SK-N-SH treated with all-trans-retinoic acid at 6 μM for 48 hours (cell line): ENCODE data around the gene KRTAP4-8.
"Not testable (repeated sequence)": the region's sequence is repeated elsewhere in the genome, so short reads cannot be mapped to it uniquely, and the experiment has no call there.

Experiments
- ATAC-seq: fragments of 200-7000 bp; cut with Tn5 transposase; 3 replicates; pipeline ENCODE4 v1.9.1; 2020; ENCODE audit warnings: mild to moderate bottlenecking, moderate library complexity
- ARNTL ChIP-seq: fragments of 450-650 bp; formaldehyde crosslinking; IDR thresholded peaks from 2 replicates; pipeline ENCODE4 v1.5.0; 2020; ENCODE audit warnings: low read depth, mild to moderate bottlenecking, moderate library complexity, borderline replicate concordance
- BACH2 ChIP-seq: fragments of 250-450 bp; sonication (Bioruptor Pico); IDR thresholded peaks from 2 replicates; pipeline ENCODE4 v1.9.0; 2021; ENCODE audit warnings: mild to moderate bottlenecking, borderline replicate concordance
- CREB5 ChIP-seq: fragments of 250-450 bp; sonication (Bioruptor Pico); IDR thresholded peaks from 2 replicates; pipeline ENCODE4 v1.5.1; 2020; ENCODE audit warnings: low read depth, mild to moderate bottlenecking, moderate library complexity
- CSDC2 ChIP-seq: fragments of 250-450 bp; sonication (Bioruptor Pico); IDR thresholded peaks from 2 replicates; pipeline ENCODE4 v1.5.0; 2020; ENCODE audit warnings: mild to moderate bottlenecking, moderate library complexity
- CSRNP3 ChIP-seq: fragments of 250-450 bp; sonication (Bioruptor Pico); IDR thresholded peaks from 2 replicates; pipeline ENCODE4 v1.5.1; 2021; ENCODE audit warnings: mild to moderate bottlenecking, moderate library complexity
- ESRRG ChIP-seq: fragments of 250-450 bp; sonication (Bioruptor Pico); IDR thresholded peaks from 2 replicates; pipeline ENCODE4 v1.6.1; 2021; ENCODE audit warnings: mild to moderate bottlenecking
- ISL1 ChIP-seq: fragments of 250-450 bp; sonication (Bioruptor Pico); IDR thresholded peaks from 2 replicates; pipeline ENCODE4 v2.1.2; 2022; ENCODE audit warnings: mild to moderate bottlenecking, moderate library complexity
- OSR1 ChIP-seq: fragments of 250-450 bp; sonication (Bioruptor Pico); IDR thresholded peaks from 2 replicates; pipeline ENCODE4 v1.8.0; 2022; ENCODE audit warnings: moderate library complexity, mild to moderate bottlenecking, inconsistent platforms
- PATZ1 ChIP-seq: fragments of 250-450 bp; sonication (Bioruptor Pico); IDR thresholded peaks from 2 replicates; pipeline ENCODE4 v1.8.0; 2020; ENCODE audit warnings: mild to moderate bottlenecking, moderate library complexity, borderline replicate concordance
- PPARA ChIP-seq: fragments of 250-450 bp; sonication (Bioruptor Pico); IDR thresholded peaks from 2 replicates; pipeline ENCODE4 v1.5.0; 2020; ENCODE audit warnings: mild to moderate bottlenecking, borderline replicate concordance
- RARB ChIP-seq: fragments of 250-450 bp; sonication (Bioruptor Pico); IDR thresholded peaks from 2 replicates; pipeline ENCODE4 v1.8.0; 2021; ENCODE audit warnings: mild to moderate bottlenecking, moderate library complexity
- SNAI2 ChIP-seq: fragments of 250-450 bp; sonication (Bioruptor Pico); IDR thresholded peaks from 2 replicates; pipeline ENCODE4 v1.5.0; 2020; ENCODE audit warnings: mild to moderate bottlenecking, moderate library complexity
- TCF4 ChIP-seq: fragments of 250-450 bp; sonication (Bioruptor Pico); IDR thresholded peaks from 2 replicates; pipeline ENCODE4 v1.8.0; 2021; ENCODE audit warnings: mild to moderate bottlenecking, moderate library complexity, borderline replicate concordance
- TOX ChIP-seq: fragments of 250-450 bp; sonication (Bioruptor Pico); IDR thresholded peaks from 2 replicates; pipeline ENCODE4 v1.8.0; 2021; ENCODE audit warnings: mild to moderate bottlenecking, moderate library complexity, borderline replicate concordance
- TSHZ2 ChIP-seq: fragments of 250-450 bp; sonication (Bioruptor Pico); IDR thresholded peaks from 2 replicates; pipeline ENCODE4 v1.5.0; 2020; ENCODE audit warnings: mild to moderate bottlenecking, moderate library complexity
- ZC3H10 ChIP-seq: fragments of 250-450 bp; sonication (Bioruptor Pico); IDR thresholded peaks from 2 replicates; pipeline ENCODE4 v1.5.1; 2021; ENCODE audit warnings: mild to moderate bottlenecking, moderate library complexity
- ZFP3 ChIP-seq: fragments of 250-450 bp; sonication (Bioruptor Pico); IDR thresholded peaks from 2 replicates; pipeline ENCODE4 v1.5.0; 2020; ENCODE audit warnings: mild to moderate bottlenecking, moderate library complexity
- ZFP30 ChIP-seq: fragments of 450-650 bp; formaldehyde crosslinking; IDR thresholded peaks from 2 replicates; pipeline ENCODE4 v1.5.0; 2022; ENCODE audit warnings: mild to moderate bottlenecking, moderate library complexity
- ZNF565 ChIP-seq: fragments of 450-650 bp; formaldehyde crosslinking; conservative IDR thresholded peaks from 2 replicates; pipeline ENCODE4 v1.5.0; 2020; ENCODE audit warnings: low read depth, mild to moderate bottlenecking, moderate library complexity
- ZNF70 ChIP-seq: fragments of 450-650 bp; formaldehyde crosslinking; IDR thresholded peaks from 2 replicates; pipeline ENCODE4 v1.5.0; 2020; ENCODE audit warnings: mild to moderate bottlenecking, moderate library complexity
- ZNF8 ChIP-seq: fragments of 450-650 bp; formaldehyde crosslinking; IDR thresholded peaks from 2 replicates; pipeline ENCODE4 v1.5.0; 2020; ENCODE audit warnings: mild to moderate bottlenecking, moderate library complexity

The KRTAP4-8 gene

GRCh38 chr17:41126412-41126811, 28.5 kb upstream of the KRTAP4-8 start:
- no peak for ATAC-seq
- TF ChIP-seq CSRNP3 (CRISPR knock-in tag), result no peak
- no peak for TF ChIP-seq CSDC2
- no peak for TF ChIP-seq ZFP30 (CRISPR knock-in tag)
- no peak for TF ChIP-seq OSR1 (CRISPR knock-in tag)

GRCh38 chr17:41125064-41125463, 27.1 kb upstream of the KRTAP4-8 start:
- TF ChIP-seq TSHZ2 (CRISPR knock-in tag) (no peak), BACH2 (CRISPR knock-in tag) (no peak), ZFP30 (CRISPR knock-in tag) (no peak), ESRRG (CRISPR knock-in tag) (no peak), PPARA (CRISPR knock-in tag) (no peak)

GRCh38 chr17:41123991-41124371, 26.0 kb upstream of the KRTAP4-8 start, which contains the start of gene KRTAP4-12:
Gene KRTAP4-12, minus strand, starts transcription at chr17:41124182. Its CDS starts 60 bp downstream, at chr17:41124122.
- not testable (repeated sequence) for ATAC-seq

More at GRCh38 chr17:41125064-41125463, 27.1 kb upstream of the KRTAP4-8 start:
- ATAC-seq, result no peak

GRCh38 chr17:41123292-41123990, 25.5 kb upstream of the KRTAP4-8 start:
- ATAC-seq, result not testable (repeated sequence)

- no peak for TF ChIP-seq TCF4 (CRISPR knock-in tag)
- no peak for TF ChIP-seq ESRRG (CRISPR knock-in tag)
- TF ChIP-seq CREB5 (CRISPR knock-in tag), result no peak
- TF ChIP-seq TSHZ2 (CRISPR knock-in tag), result no peak
- TF ChIP-seq ZNF8 (CRISPR knock-in tag), result no peak
- TF ChIP-seq ZC3H10 (CRISPR knock-in tag), result no peak
- no peak for TF ChIP-seq ZFP3
- TF ChIP-seq ZNF70 (CRISPR knock-in tag), result no peak
- no peak for TF ChIP-seq ZNF565 (CRISPR knock-in tag)
- no peak for TF ChIP-seq PATZ1
- TF ChIP-seq CSDC2, result no peak
- no peak for TF ChIP-seq SNAI2 (CRISPR knock-in tag)
- no peak for TF ChIP-seq PPARA (CRISPR knock-in tag)
- no peak for TF ChIP-seq ARNTL (CRISPR knock-in tag)
- TF ChIP-seq CSRNP3 (CRISPR knock-in tag), result no peak
- TF ChIP-seq ISL1 (CRISPR knock-in tag), result no peak
- TF ChIP-seq RARB, result no peak
- TF ChIP-seq ZFP30 (CRISPR knock-in tag), result no peak
- TF ChIP-seq TOX, result no peak
- TF ChIP-seq BACH2 (CRISPR knock-in tag), result no peak
- TF ChIP-seq, all 23 proteins: peak for 0
- no peak for ATAC-seq
These were observed 23.8 kb upstream of the KRTAP4-8 start for GRCh38 chr17:41121742-41122141.
